ENCODE results near the gene CPEB3. TPM values are rescaled to one million over a fixed set of nuclear protein-coding genes. Genes with fewer than 3 reads are reported as not detected.
"Not testable (repeated sequence)": the region's sequence is repeated elsewhere in the genome, so short reads cannot be mapped to it uniquely, and the experiment has no call there.

CPEB3 gene
- 10 to 100 TPM; 10.6 to 16.9 TPM for total RNA-seq

DNA sequence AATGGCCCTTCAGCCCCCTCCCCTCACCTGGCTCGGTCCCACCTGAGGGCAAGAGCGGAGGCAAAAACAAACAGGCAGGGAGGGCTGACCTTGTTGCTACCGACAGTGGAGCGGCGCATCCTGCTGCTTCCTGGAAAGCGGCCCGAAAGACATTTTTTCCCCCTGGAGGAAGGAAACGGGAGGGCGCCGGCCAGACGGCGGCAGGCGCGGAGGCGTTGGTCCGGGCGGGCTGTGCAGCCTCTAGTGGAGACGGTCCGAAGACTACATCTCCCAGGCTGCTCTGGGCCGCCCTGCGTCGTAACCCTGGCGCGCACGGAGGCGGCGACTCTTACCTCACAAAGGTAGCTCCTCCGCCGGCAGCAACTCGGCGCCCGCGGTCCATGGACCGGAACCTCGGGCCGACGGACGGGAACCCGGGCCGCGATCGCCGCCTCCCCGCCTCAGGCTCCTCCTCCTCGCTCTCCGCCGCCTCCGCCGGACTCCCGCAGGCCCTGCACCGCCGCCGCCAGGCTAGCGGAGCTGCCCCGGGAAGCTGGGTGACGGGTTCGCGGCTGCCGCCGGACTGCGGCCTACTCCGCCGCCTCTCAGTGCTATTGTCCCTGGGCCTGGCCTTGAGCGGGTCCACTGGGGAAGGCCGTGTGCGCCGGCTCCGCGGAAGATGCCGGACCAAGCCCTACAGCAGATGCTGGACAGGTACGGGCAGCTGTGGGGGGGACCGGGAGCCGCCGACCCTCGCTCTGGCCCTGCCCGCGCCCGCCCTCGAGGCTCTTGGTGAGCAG, at the start of gene CPEB3, which contains the start of gene MARCHF5:
Gene CPEB3 (minus strand): TSS at position 242 of the 779 bp plus-strand sequence. CDS start 50,728 bp downstream, outside the sequence.
Gene MARCHF5 (plus strand): TSS at position 331 of the 779 bp plus-strand sequence. CDS start 328 bp downstream, at position 659.
- Histone ChIP-seq H3K9me3 (no peaks in the 10 kb centered on the region), H3K4me1 (replicated peaks) (no peaks in the 10 kb centered on the region), H3K27ac (peak within 1 kb of the TSS; percentile 97 to 99), H3K27me3 (replicated peaks; ENCODE audit: insufficient read depth) (no peaks in the 10 kb centered on the region), H3K4me3 (peak within 1 kb of the TSS; percentile 78 to 88), H3K36me3 (no peaks in the 10 kb centered on the region)
- peak; percentile 88 for TF ChIP-seq POLR2A (IDR thresholded peaks at IDR 0.05)
- peak; percentile 88 for TF ChIP-seq POLR2AphosphoS5 (IDR thresholded peaks at IDR 0.05)
- TF ChIP-seq CTCF (IDR thresholded peaks at IDR 0.05) = peak; percentile 49 to 93 (median 73)
- intact Hi-C loops (cut with DNase I) = loop anchor here (1.0 to 2.0 kb wide), 2 partner anchors 52 to 202 kb away; no protein-coding TSS in a partner anchor
- under 1% methylated on average over 60 of the region's 79 CpGs for WGBS
- peak; percentile 97 for DNase-seq (ENCODE audit: low spot score)

DNA sequence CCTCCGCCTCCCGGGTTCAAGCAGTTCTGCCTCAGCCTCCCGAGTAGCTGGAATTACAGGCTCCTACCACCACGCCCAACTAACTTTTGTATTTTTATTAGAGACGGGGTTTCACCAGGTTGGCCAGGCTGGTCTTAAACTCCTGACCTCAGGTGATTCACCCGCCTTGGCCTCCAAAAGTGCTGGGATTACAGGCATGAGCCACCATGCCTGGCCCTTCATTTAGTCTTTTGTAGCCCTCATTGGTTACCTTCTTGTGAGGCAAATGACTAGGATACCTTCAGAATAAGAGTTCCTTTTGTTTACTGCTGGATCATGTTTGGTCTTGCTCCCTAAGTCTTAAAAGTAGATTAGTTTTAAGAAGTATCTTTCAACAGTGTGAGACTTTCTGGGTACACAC, 39.0 kb upstream of the CPEB3 start:
- H3K27me3 ChIP-seq (replicated peaks; ENCODE audit: insufficient read depth); H3K36me3 ChIP-seq; DNase-seq (ENCODE audit: low spot score); H3K9me3 ChIP-seq; H3K4me1 ChIP-seq (replicated peaks); H3K4me3 ChIP-seq; intact Hi-C loops (cut with DNase I); H3K27ac ChIP-seq: not testable (repeated sequence)
- WGBS = 65% methylated on average over 6 of the region's 6 CpGs

- H3K27me3 ChIP-seq (replicated peaks; ENCODE audit: insufficient read depth) = no peaks in the 10 kb centered on the region
- no peaks in the 10 kb centered on the region for H3K9me3 ChIP-seq
- no peaks in the 10 kb centered on the region for H3K36me3 ChIP-seq
- TF ChIP-seq POLR2AphosphoS5 (IDR thresholded peaks at IDR 0.05) = no peak
- no peak for TF ChIP-seq CTCF (IDR thresholded peaks at IDR 0.05)
- TF ChIP-seq POLR2A (IDR thresholded peaks at IDR 0.05) = no peak
- H3K27ac ChIP-seq = no peak overlapping the region
- H3K4me3 ChIP-seq = no peak overlapping the region
- DNase-seq (ENCODE audit: low spot score) = no peak
- intact Hi-C loops (cut with DNase I) = no loop called here
- H3K4me1 ChIP-seq (replicated peaks) = no peaks in the 10 kb centered on the region
Measured at GRCh38 chr10:92328993-92329392, 38.1 kb upstream of the CPEB3 start.

DNA sequence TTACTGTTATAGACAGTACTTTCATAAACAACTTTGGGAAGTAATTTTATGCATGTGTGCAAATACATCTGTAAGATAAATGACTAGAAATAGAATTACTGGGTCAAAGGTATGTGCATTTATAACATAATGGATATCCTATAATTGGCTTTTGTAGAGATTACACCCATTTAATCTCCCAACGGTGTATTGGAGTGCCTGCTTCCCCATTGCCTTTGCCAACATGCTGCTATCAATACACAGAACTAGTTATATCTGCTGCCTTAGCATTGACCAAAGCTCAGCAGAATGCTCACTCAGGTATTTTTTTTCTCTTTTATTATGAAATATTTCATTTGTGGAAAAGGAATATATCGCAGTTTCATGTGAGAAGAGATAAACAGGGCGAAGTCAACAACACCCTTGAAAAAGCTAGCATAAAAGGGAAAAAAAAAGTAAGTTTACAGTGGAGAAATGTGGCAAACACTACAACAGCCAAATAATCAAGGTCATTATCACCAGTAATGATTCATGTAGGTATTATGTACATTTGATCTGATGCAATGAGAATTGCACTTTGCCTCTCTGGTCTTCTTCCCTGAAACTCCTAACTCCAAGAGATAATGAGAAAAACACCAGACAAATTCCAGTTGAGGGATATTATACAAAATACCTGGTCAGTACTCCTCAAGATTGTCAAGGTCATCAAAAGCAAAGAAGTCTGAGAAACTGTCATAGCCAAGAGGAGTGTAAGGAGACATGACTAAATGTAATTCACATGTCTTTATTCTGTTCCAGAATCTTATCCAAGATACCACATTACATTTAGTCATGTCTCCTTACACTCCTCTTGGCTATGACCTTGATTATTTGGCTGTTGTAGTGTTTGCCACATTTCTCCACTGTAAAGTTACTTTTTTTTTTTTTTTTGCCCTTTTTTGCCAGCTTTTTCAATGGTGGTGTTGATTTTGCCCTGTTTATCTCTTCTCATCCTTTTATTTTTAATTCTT, 36.9 kb upstream of the CPEB3 start:
- Histone ChIP-seq H3K9me3 (no peaks in the 10 kb centered on the region), H3K36me3 (no peaks in the 10 kb centered on the region), H3K27me3 (replicated peaks; ENCODE audit: insufficient read depth) (no peaks in the 10 kb centered on the region), H3K4me3 (no peak overlapping the region), H3K27ac (no peak overlapping the region), H3K4me1 (replicated peaks) (no peaks in the 10 kb centered on the region)
- intact Hi-C loops (cut with DNase I) = no loop called here
- 94% methylated on average over 3 of the region's 3 CpGs for WGBS
- no peak for DNase-seq (ENCODE audit: low spot score)
- no peak for TF ChIP-seq POLR2AphosphoS5 (IDR thresholded peaks at IDR 0.05)
- TF ChIP-seq POLR2A (IDR thresholded peaks at IDR 0.05) = no peak
- TF ChIP-seq CTCF (IDR thresholded peaks at IDR 0.05) = no peak

DNA sequence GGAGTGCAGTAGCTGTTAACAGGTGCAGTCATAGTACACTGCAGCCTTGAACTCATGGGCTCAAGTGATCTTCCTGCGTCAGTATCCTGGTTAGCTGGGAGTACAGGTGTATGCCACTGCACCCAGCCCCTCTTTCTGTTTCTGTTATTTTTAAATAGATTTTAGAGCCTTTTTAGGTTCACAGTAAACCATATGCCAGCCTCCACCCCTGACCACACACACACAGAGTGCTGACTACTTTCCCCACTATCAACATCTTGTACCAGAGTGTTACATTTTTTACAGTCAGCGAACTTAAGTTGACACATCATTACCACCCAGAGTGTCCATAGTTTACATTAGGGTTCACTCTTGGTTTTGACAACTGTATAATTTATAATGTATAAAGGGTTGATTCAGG, 32.2 kb upstream of the CPEB3 start:
- no peak for DNase-seq (ENCODE audit: low spot score)
- H3K4me1 ChIP-seq (replicated peaks) = no peaks in the 10 kb centered on the region
- no peaks in the 10 kb centered on the region for H3K9me3 ChIP-seq
- no peaks in the 10 kb centered on the region for H3K36me3 ChIP-seq
- 84% methylated on average over 2 of the region's 2 CpGs for WGBS
- no peak overlapping the region for H3K4me3 ChIP-seq
- intact Hi-C loops (cut with DNase I) = no loop called here
- TF ChIP-seq POLR2A (IDR thresholded peaks at IDR 0.05) = no peak
- TF ChIP-seq POLR2AphosphoS5 (IDR thresholded peaks at IDR 0.05) = no peak
- no peak for TF ChIP-seq CTCF (IDR thresholded peaks at IDR 0.05)
- H3K27me3 ChIP-seq (replicated peaks; ENCODE audit: insufficient read depth) = no peaks in the 10 kb centered on the region
- no peak overlapping the region for H3K27ac ChIP-seq

Data from prostate gland (tissue), 2 donors.